Calu3 (cell line): ENCODE data around the gene SETBP1. TPM values are rescaled to one million over a fixed set of nuclear protein-coding genes. Genes with fewer than 3 reads are reported as not detected.

ENCODE experiments used
- BruUV-seq: library from RNA; stranded (reverse); fragments of 400-500 nt; replicated peaks from 2 replicates; lab custom pipeline; 2021; lab: Mats Ljungman, UMichigan
- CTCF ChIA-PET: fragments of 300-600 bp; sonication (Branson Sonifier 250); formaldehyde crosslinking; loops from one replicate; lab custom pipeline; 2022; ENCODE audit warnings: antibody characterized with exemption; lab: Charles Lee
- DNase-seq: peaks from one replicate; pipeline ENCODE4 v3.0.0; 2022
- H3K27ac Mint-ChIP-seq: one replicate; pipeline ENCODE4 v1.8.0; 2022; ENCODE audit warnings: mixed read lengths; ENCODE audit not compliant: unreplicated experiment
- H3K27me3 Mint-ChIP-seq: one replicate; pipeline ENCODE4 v1.8.0; 2022; ENCODE audit warnings: mixed read lengths; ENCODE audit not compliant: unreplicated experiment
- H3K36me3 Mint-ChIP-seq: one replicate; pipeline ENCODE4 v1.8.0; 2022; ENCODE audit warnings: mild to moderate bottlenecking, moderate library complexity, mixed read lengths; ENCODE audit not compliant: insufficient read depth, unreplicated experiment
- H3K4me1 Mint-ChIP-seq: one replicate; pipeline ENCODE4 v1.8.0; 2022; ENCODE audit warnings: mild to moderate bottlenecking, low read depth, mixed read lengths; ENCODE audit not compliant: unreplicated experiment
- H3K4me3 Mint-ChIP-seq: one replicate; pipeline ENCODE4 v1.8.0; 2022; ENCODE audit warnings: mild to moderate bottlenecking, low read depth, moderate library complexity, mixed read lengths; ENCODE audit not compliant: unreplicated experiment
- H3K9me3 Mint-ChIP-seq: one replicate; pipeline ENCODE4 v1.8.0; 2022; ENCODE audit warnings: low read depth, mixed read lengths; ENCODE audit not compliant: unreplicated experiment
- CTCF ChIP-seq: fragments of 200-600 bp; IDR thresholded peaks from one replicate; pipeline ENCODE4 v1.8.0; 2022; ENCODE audit warnings: antibody characterized with exemption; ENCODE audit not compliant: unreplicated experiment
- intact Hi-C: fragments of 100-400 bp; cut with micrococcal nuclease; formaldehyde crosslinking; loops from one replicate; pipeline ENCODE4 v1.10.0; 2022; ENCODE audit not compliant: unreplicated experiment
- total RNA-seq: library from RNA; stranded (reverse); gene quantifications from 2 replicates; pipeline ENCODE4 v1.2.3, GENCODE V29; 2022

The SETBP1 gene
- total RNA-seq, 1 experiment from 2014 or later, result 6.0 TPM

GRCh38 chr18:44885507-44885906 lies 204.8 kb downstream of the SETBP1 start:
- no peak for DNase-seq
- H3K36me3 Mint-ChIP-seq, result no peaks in the 10 kb centered on the region
- CTCF ChIA-PET, result interaction anchor here (1.0 kb wide), 1 partner anchor 755 kb away, joined by 4 read pairs; no protein-coding TSS in a partner anchor
- intact Hi-C loops, result no loop called here
- H3K4me3 Mint-ChIP-seq, result no peak overlapping the region
- no peak for TF ChIP-seq CTCF
- H3K27ac Mint-ChIP-seq, result no peak overlapping the region
- BruUV-seq, result no TSS peak
- no peaks in the 10 kb centered on the region for H3K9me3 Mint-ChIP-seq
- H3K27me3 Mint-ChIP-seq, result no peaks in the 10 kb centered on the region
- peaks cover 12% of the 10 kb centered on the region for H3K4me1 Mint-ChIP-seq

- H3K27ac Mint-ChIP-seq, result peak overlapping the region; percentile 8
- DNase-seq, result peak; percentile 60
- no peaks in the 10 kb centered on the region for H3K36me3 Mint-ChIP-seq
- no peaks in the 10 kb centered on the region for H3K27me3 Mint-ChIP-seq
- peaks cover 8% of the 10 kb centered on the region for H3K9me3 Mint-ChIP-seq
- CTCF ChIA-PET, result interaction anchor here (0.6 to 1.3 kb wide), 6 partner anchors 8 to 744 kb away, joined by 3 to 5 read pairs (median 3); no protein-coding TSS in a partner anchor
- BruUV-seq, result no TSS peak
- intact Hi-C loops, result loop anchor here (2.0 kb wide), 1 partner anchor 208 kb away; no protein-coding TSS in a partner anchor
- no peak for TF ChIP-seq CTCF
- peaks cover 12% of the 10 kb centered on the region for H3K4me1 Mint-ChIP-seq
- H3K4me3 Mint-ChIP-seq, result no peak overlapping the region
Measured at GRCh38 chr18:44887227-44887631, 206.5 kb downstream of the SETBP1 start.

DNA sequence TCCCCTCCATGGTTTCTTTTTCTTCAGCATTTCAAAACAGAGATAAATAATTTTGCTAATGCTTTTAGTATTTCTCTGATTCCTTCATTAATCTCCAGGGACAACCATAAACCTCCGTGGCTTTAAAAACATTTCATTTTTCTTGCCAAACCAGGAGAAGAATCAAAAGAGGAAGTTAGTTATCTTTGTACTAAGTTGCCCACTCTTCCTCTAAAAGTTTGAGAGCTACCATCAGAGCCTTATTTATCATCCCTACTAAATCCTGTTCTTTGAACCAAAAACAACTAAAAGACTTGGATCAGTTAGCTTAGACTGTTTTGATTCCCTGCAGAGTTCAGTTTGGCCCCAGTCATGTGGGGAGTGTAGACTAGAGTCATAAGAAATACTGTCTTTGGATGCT lies 208.4 kb downstream of the SETBP1 start:
- no peaks in the 10 kb centered on the region for H3K36me3 Mint-ChIP-seq
- intact Hi-C loops, result no loop called here
- no peak overlapping the region for H3K4me3 Mint-ChIP-seq
- CTCF ChIA-PET, result interaction anchor here (0.6 kb wide), 1 partner anchor 210 kb away, joined by 3 read pairs; no protein-coding TSS in a partner anchor
- H3K9me3 Mint-ChIP-seq, result peaks cover 8% of the 10 kb centered on the region
- BruUV-seq, result no TSS peak
- no peak for DNase-seq
- H3K27me3 Mint-ChIP-seq, result no peaks in the 10 kb centered on the region
- peaks cover 12% of the 10 kb centered on the region for H3K4me1 Mint-ChIP-seq
- H3K27ac Mint-ChIP-seq, result no peak overlapping the region
- no peak for TF ChIP-seq CTCF

DNA sequence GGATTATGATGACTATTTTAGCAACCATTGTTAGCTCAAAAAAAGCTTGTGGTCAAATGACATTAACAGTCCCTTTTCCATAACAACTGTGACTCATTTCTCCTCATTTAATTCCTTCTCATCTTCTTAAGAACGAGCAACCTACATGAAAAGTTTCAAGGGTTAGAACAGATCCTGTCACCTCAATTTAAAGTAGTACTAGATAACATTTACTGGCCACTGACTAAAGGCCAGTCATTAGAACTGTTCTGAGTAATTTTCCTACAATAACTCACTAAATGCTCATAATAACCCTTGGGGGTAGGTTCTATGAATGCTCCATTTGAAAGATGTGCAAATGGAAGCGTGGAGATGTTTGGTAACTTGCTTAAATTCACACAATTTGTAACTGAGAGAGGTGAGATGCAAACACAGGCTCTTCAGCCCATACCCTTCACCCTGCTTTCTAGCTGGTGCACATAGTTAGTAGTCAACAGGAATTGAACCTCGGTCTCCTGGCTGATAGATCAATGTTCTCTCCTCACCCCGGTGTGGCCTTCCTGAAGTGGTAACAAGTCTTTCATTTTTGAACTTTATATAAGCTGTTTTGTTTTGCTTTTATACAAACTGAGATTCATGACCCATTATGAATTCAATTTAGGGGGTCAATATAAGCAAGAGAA lies 212.5 kb downstream of the SETBP1 start:
- Mint-ChIP-seq H3K4me3 (no peak overlapping the region), H3K36me3 (no peaks in the 10 kb centered on the region), H3K9me3 (peaks cover 8% of the 10 kb centered on the region), H3K27me3 (no peaks in the 10 kb centered on the region), H3K4me1 (peaks cover under 1% of the 10 kb centered on the region), H3K27ac (no peak overlapping the region)
- CTCF ChIA-PET, result no interaction called here
- TF ChIP-seq CTCF, result no peak
- DNase-seq, result no peak
- intact Hi-C loops, result loop anchor here (10.0 kb wide), 1 partner anchor 308 kb away; no protein-coding TSS in a partner anchor
- no TSS peak for BruUV-seq
